Sigmoid colon (tissue), 7 donors: ENCODE data around the gene RAD51D. TPM values are rescaled to one million over a fixed set of nuclear protein-coding genes. Genes with fewer than 3 reads are reported as not detected.

ENCODE experiments used
- DNase-seq: peaks from one replicate; pipeline ENCODE4 v3.0.0-alpha.2; 2019
- H3K27ac ChIP-seq, 4 donors: fragments of 200-600 bp; sonication (generic); one replicate each; pipeline ENCODE4 v1.5.1; 2016 to 2019; ENCODE audit warnings: mild to moderate bottlenecking in 1 of 4
- H3K27me3 ChIP-seq, 3 donors: fragments of 200-600 bp; sonication (generic); one replicate each; pipeline ENCODE4 v1.5.1; 2019; ENCODE audit warnings: mild to moderate bottlenecking in 1 of 3
- H3K36me3 ChIP-seq, 4 donors: fragments of 200-600 bp; sonication (generic); one replicate each; pipeline ENCODE4 v1.5.1; 2016 to 2019
- H3K4me1 ChIP-seq, 4 donors: fragments of 200-600 bp; sonication (generic); one replicate each; pipeline ENCODE4 v1.5.1; 2017 to 2019
- H3K4me3 ChIP-seq, 4 donors: fragments of 200-600 bp; sonication (generic); one replicate each; pipeline ENCODE4 v1.5.1; 2017 to 2019; ENCODE audit warnings: mild to moderate bottlenecking in 2 of 4, moderate library complexity in 1 of 4
- H3K9me3 ChIP-seq, 4 donors: fragments of 200-600 bp in 3 of 4; sonication (generic) in 3 of 4; one replicate each; pipeline versions ENCODE4 v1.5.1 to v1.6.1; 2013 to 2019
- EP300 ChIP-seq, 4 donors: sonication (generic); formaldehyde crosslinking; IDR thresholded peaks; one replicate each; pipeline ENCODE4 v1.6.1; 2017; ENCODE audit warnings: antibody characterized with exemption in 4 of 4
- POLR2A ChIP-seq, 2 donors: fragments of 450-650 bp; IDR thresholded peaks; one replicate each; pipeline ENCODE4 v1.6.1; 2016; ENCODE audit warnings: antibody characterized with exemption in 2 of 2, mild to moderate bottlenecking in 2 of 2, moderate library complexity in 2 of 2
- POLR2AphosphoS5 ChIP-seq, 4 donors: sonication (generic); formaldehyde crosslinking; IDR thresholded peaks; one replicate each; pipeline ENCODE4 v1.6.1; 2017; ENCODE audit warnings: antibody characterized with exemption in 4 of 4
- WGBS, 2 donors: extraction: QIAGEN DNeasy Blood & Tissue Kit; methylation state at CpG; one replicate each; pipeline ENCODE4 v1.1.7; 2013; 5-methylcytosine and 5-hydroxymethylcytosine counted together
- intact Hi-C: fragments of 100-400 bp; cut with DNase I; formaldehyde crosslinking; loops from one replicate; pipeline ENCODE4 v1.15.1; 2023
- polyA plus RNA-seq, 3 donors: library from polyadenylated mRNA; stranded (reverse); fragments of 200-250 nt; gene quantifications; one replicate each; pipeline ENCODE4 v1.2.3, GENCODE V29; 2013
- total RNA-seq, 4 donors: library from RNA; depleted of rRNA; stranded (reverse); fragments of >200 nt; gene quantifications; one replicate each; pipeline ENCODE4 v1.1.0, GENCODE V29; 2016
- TF ChIP-seq, protein P1 (sequence below), 4 experiments: fragments of 450-650 bp in 3 of 4; fragments of 200-600 bp in 1 of 4; IDR thresholded peaks; one replicate each; pipeline ENCODE4 v1.5.1; 2016 to 2019; ENCODE audit warnings: antibody characterized with exemption in 4 of 4, mild to moderate bottlenecking in 3 of 4, moderate library complexity in 2 of 4
- donor health status: healthy with polysubstance abuse.
- donor health status: Bipolar disorder and iron deficiency.
- donor health status: healthy.

The RAD51D gene
- total and polyA plus RNA-seq, 7 donors, result 2.8 to 12.6 (median 7.6) TPM

DNA sequence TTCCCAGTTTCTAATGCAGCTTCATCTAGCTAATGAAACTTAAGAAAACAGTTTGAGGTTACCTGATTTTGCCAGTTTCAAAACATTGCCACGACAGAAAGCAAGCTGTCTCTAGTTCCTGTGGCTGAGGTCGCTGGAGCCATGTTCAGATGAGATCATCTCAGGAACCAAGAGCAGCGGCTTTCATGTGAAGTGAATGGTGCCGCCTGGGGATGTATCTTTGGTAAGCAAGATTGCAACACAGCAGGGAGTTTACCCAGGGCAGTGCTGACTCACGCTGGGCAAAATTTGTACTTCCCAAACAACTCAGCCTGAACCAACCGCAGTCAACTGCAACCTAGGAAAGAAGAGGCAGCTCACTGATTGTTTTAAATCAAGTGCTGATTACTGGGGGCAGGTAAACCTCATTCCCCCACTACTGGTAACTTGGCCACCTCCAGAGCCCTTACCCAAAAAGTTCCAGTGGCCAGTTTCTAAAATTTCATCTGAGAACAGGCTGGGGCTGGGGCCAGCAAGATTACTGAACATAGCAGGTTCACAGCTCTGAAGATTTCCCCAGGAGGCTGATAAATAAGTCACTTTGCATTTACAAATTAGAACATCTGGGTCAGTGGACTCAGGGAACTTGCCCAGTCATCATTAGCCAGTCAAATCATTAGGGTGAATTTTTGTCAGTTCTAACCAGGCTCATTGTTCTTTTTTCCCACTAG is 56.0 kb downstream of the RAD51D start, which contains the start of gene RFFL:
RFFL (minus strand) TSS at position 194 of the 710 bp plus-strand sequence. CDS start 37,154 bp downstream, outside the sequence.
- DNase-seq, result peak; percentile 95
- peak within 1 kb of the TSS in 3 of 4 donors; percentile 16 to 29 (median 26) for H3K4me3 ChIP-seq
- intact Hi-C loops, result loop anchor here (1.0 to 2.0 kb wide), 3 partner anchors 25 to 65 kb away; no protein-coding TSS in a partner anchor
- H3K36me3 ChIP-seq, result peaks cover 0 to 4% (median 0%) of the 10 kb centered on the region in 4 donors
- H3K9me3 ChIP-seq, result no peaks in the 10 kb centered on the region
- peak within 1 kb of the TSS; percentile 79 to 88 (median 84) for H3K27ac ChIP-seq
- WGBS, 2 donors, result 1 to 8% methylated on average over 6 of the region's 6 CpGs
- H3K27me3 ChIP-seq, result no peaks in the 10 kb centered on the region
- TF ChIP-seq, protein P1, sequence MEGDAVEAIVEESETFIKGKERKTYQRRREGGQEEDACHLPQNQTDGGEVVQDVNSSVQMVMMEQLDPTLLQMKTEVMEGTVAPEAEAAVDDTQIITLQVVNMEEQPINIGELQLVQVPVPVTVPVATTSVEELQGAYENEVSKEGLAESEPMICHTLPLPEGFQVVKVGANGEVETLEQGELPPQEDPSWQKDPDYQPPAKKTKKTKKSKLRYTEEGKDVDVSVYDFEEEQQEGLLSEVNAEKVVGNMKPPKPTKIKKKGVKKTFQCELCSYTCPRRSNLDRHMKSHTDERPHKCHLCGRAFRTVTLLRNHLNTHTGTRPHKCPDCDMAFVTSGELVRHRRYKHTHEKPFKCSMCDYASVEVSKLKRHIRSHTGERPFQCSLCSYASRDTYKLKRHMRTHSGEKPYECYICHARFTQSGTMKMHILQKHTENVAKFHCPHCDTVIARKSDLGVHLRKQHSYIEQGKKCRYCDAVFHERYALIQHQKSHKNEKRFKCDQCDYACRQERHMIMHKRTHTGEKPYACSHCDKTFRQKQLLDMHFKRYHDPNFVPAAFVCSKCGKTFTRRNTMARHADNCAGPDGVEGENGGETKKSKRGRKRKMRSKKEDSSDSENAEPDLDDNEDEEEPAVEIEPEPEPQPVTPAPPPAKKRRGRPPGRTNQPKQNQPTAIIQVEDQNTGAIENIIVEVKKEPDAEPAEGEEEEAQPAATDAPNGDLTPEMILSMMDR (IDR thresholded peaks at IDR 0.05), result peak in 2 of 4 experiments; percentile 11 to 19
- TF ChIP-seq POLR2A (IDR thresholded peaks at IDR 0.05) (peak in 1 of 2 donors; percentile 22), EP300 (IDR thresholded peaks at IDR 0.05) (no peak), POLR2AphosphoS5 (IDR thresholded peaks at IDR 0.05) (peak; percentile 55 to 80 (median 70))
- H3K4me1 ChIP-seq, result peaks cover 0 to 20% (median 17%) of the 10 kb centered on the region in 4 donors

DNA sequence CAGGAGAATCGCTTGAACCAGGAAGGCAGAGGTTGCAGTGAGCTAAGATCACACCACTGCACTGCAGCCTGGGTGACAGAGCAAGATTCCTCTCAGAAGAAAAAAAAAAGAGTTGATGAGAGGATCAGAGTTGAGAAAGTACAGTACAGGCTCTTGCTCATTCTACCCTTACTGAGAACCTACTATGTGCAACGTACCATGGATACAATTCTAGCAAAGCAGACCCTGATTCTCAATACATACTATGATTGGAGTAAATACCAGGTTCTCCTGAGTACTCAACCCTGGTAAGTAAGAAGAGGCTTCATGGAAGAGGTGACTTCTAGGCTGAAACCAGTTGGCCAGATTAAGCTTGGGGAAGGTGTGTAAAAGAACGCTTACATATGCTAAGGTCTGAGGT is 57.4 kb downstream of the RAD51D start:
- peak overlapping the region in 2 of 4 donors; percentile 86 to 88 for H3K27ac ChIP-seq
- no peak for DNase-seq
- no peaks in the 10 kb centered on the region for H3K27me3 ChIP-seq
- peaks cover 0 to 4% (median 0%) of the 10 kb centered on the region in 4 donors for H3K36me3 ChIP-seq
- H3K4me1 ChIP-seq, result peaks cover 0 to 20% (median 17%) of the 10 kb centered on the region in 4 donors
- no peak overlapping the region for H3K4me3 ChIP-seq
- TF ChIP-seq POLR2AphosphoS5 (IDR thresholded peaks at IDR 0.05) (no peak), POLR2A (IDR thresholded peaks at IDR 0.05) (no peak), EP300 (IDR thresholded peaks at IDR 0.05) (no peak)
- TF ChIP-seq, protein P1 (IDR thresholded peaks at IDR 0.05), result no peak
- no peaks in the 10 kb centered on the region for H3K9me3 ChIP-seq
- intact Hi-C loops, result loop anchor here (2.0 kb wide), 2 partner anchors 40 to 64 kb away; no protein-coding TSS in a partner anchor
- WGBS, 2 donors, result 93 to 95% methylated on average over 3 of the region's 3 CpGs

DNA sequence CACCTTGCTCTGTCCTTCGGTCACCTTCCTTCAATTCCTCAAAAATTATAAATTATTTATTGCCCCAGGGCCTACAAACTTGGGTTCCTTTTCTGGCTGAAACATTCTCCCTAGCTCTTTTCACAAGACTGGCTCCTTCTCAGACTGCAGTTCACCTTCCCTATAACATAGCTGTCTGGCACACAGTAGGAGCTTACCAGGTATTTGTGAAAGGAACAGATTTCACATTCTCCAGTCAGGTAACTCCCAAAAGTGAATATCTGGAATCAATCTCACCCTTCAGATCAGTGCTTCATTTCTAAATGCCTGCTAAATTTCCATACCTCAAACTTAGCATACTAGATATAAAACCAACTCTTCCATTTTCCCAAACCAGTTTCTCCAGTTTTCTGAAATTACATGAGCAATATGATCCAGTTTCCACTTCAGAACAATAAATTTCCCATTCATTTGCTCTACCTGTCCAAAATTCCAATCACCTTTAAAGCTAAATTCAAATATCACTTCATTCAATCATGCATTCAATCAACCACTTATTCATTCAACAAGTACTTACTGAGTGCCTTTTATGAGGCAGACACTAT is 62.2 kb downstream of the RAD51D start:
- intact Hi-C loops, result no loop called here
- Histone ChIP-seq H3K27me3 (no peaks in the 10 kb centered on the region), H3K4me1 (peaks cover 0 to 11% (median 4%) of the 10 kb centered on the region in 4 donors), H3K9me3 (no peaks in the 10 kb centered on the region), H3K27ac (no peak overlapping the region), H3K36me3 (peaks cover 0 to 4% (median 0%) of the 10 kb centered on the region in 4 donors), H3K4me3 (no peak overlapping the region)
- TF ChIP-seq, protein P1 (IDR thresholded peaks at IDR 0.05), result no peak
- TF ChIP-seq POLR2A (IDR thresholded peaks at IDR 0.05) (no peak), EP300 (IDR thresholded peaks at IDR 0.05) (no peak), POLR2AphosphoS5 (IDR thresholded peaks at IDR 0.05) (no peak)
- no peak for DNase-seq
- 98 to 99% methylated on average over 1 of the region's 1 CpG for WGBS, 2 donors

DNA sequence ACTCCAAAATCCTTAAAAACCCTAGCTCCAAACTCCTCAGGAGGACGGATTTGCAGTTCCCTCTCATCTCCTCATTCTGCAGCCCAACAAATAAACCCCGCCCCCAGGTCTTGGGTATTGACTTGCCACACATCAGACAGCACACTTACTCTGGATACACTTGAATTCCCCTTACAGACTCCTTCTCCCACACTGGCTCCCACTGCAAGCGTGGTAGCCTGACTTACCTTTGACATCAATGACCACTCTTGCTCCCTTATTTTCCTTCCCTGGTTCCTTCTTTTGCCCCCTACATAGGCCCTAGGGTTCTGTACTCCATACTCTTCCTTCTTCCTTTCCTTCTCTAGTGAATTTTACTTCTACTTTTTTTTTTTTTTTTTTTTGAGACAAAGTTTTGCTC is 63.6 kb downstream of the RAD51D start:
- intact Hi-C loops, result no loop called here
- WGBS, 2 donors, result 90 to 92% methylated on average over 3 of the region's 3 CpGs

More for the DNA sequence above, 63.6 kb downstream of the RAD51D start:
- peaks cover 0 to 21% (median 12%) of the 10 kb centered on the region in 4 donors for H3K4me1 ChIP-seq
- DNase-seq, result no peak
- H3K27ac ChIP-seq, result no peak overlapping the region
- no peaks in the 10 kb centered on the region for H3K27me3 ChIP-seq
- H3K36me3 ChIP-seq, result peaks cover 0 to 4% (median 0%) of the 10 kb centered on the region in 4 donors
- H3K4me3 ChIP-seq, result no peak overlapping the region
- TF ChIP-seq, protein P1 (IDR thresholded peaks at IDR 0.05), result no peak
- TF ChIP-seq POLR2AphosphoS5 (IDR thresholded peaks at IDR 0.05), result no peak
- no peak for TF ChIP-seq EP300 (IDR thresholded peaks at IDR 0.05)
- TF ChIP-seq POLR2A (IDR thresholded peaks at IDR 0.05), result no peak
- no peaks in the 10 kb centered on the region for H3K9me3 ChIP-seq
